IMR-90 (cell line): ENCODE results near the gene STEEP1. TPM values are rescaled to one million over a fixed set of nuclear protein-coding genes. Genes with fewer than 3 reads are reported as not detected.
A peak's percentile ranks its signal among the peaks of the same experiment; 100 is the strongest.

ENCODE experiments used
- ATAC-seq: fragments of 200-7000 bp; cut with Tn5 transposase; 2 replicates; pipeline ENCODE4 v1.9.1; 2020; ENCODE audit warnings: low read depth, mild to moderate bottlenecking, moderate library complexity
- BruUV-seq: library from RNA; stranded (reverse); fragments of 400-500 nt; replicated peaks from 2 replicates; lab custom pipeline; 2021; lab: Mats Ljungman, UMichigan
- CTCF ChIA-PET: fragments of 300-600 bp; formaldehyde crosslinking; extraction: SDS; loops from one replicate; lab custom pipeline; 2021; ENCODE audit warnings: antibody characterized with exemption; lab: Yijun Ruan, JAX
- POLR2A ChIA-PET: fragments of 300-600 bp; sonication (Branson Sonifier 250); formaldehyde crosslinking; loops from one replicate; lab custom pipeline; 2022; ENCODE audit warnings: antibody characterized with exemption; ENCODE audit not compliant: unreplicated experiment; lab: Charles Lee
- DNase-seq: peaks from one replicate; pipeline ENCODE4 v3.0.0; 2013
- H2AFZ ChIP-seq: replicated peaks from 2 replicates; pipeline ENCODE3; 2013; ENCODE audit warnings: low read length, mild to moderate bottlenecking; ENCODE audit not compliant: poor library complexity
- H2AK5ac ChIP-seq: 2 replicates; pipeline ENCODE4 v1.6.1; 2013; ENCODE audit warnings: low read depth, low read length, inconsistent platforms
- H2AK9ac ChIP-seq: replicated peaks from 2 replicates; pipeline ENCODE3; 2013; ENCODE audit warnings: mild to moderate bottlenecking, low read depth, low read length, moderate library complexity; ENCODE audit not compliant: poor library complexity
- H2BK120ac ChIP-seq: 2 replicates; pipeline ENCODE4 v1.6.1; 2013; ENCODE audit warnings: low read depth, low read length, inconsistent platforms
- H2BK15ac ChIP-seq: 3 replicates; pipeline ENCODE4 v1.6.1; 2013; ENCODE audit warnings: low read depth, low read length, inconsistent platforms
- H2BK20ac ChIP-seq: 2 replicates; pipeline ENCODE4 v1.6.1; 2013; ENCODE audit warnings: low read depth, mild to moderate bottlenecking, inconsistent platforms, low read length, moderate library complexity
- H2BK5ac ChIP-seq: 2 replicates; pipeline ENCODE4 v1.6.1; 2013; ENCODE audit warnings: mild to moderate bottlenecking, low read depth, low read length, inconsistent platforms; ENCODE audit not compliant: poor library complexity, severe bottlenecking
- H3K14ac ChIP-seq: replicated peaks from 2 replicates; pipeline ENCODE4 v1.6.1; 2013; ENCODE audit warnings: low read depth, low read length, inconsistent platforms
- H3K18ac ChIP-seq: 2 replicates; pipeline ENCODE4 v1.6.1; 2013; ENCODE audit warnings: low read depth, low read length, control low read depth
- H3K23ac ChIP-seq: 2 replicates; pipeline ENCODE4 v1.6.1; 2013; ENCODE audit warnings: low read depth, low read length, inconsistent platforms
- H3K27ac ChIP-seq: 2 replicates; pipeline ENCODE4 v1.5.1; 2013; ENCODE audit warnings: mild to moderate bottlenecking, control low read depth, low read length; ENCODE audit not compliant: insufficient read depth
- H3K27me3 ChIP-seq: 2 replicates; pipeline ENCODE4 v1.6.1; 2013; ENCODE audit warnings: low read length; ENCODE audit not compliant: control insufficient read depth, insufficient read depth
- H3K36me3 ChIP-seq: 2 replicates; pipeline ENCODE4 v1.6.1; 2013; ENCODE audit warnings: low read length, mixed read lengths; ENCODE audit not compliant: control insufficient read depth, insufficient read depth
- H3K4ac ChIP-seq: 2 replicates; pipeline ENCODE4 v1.6.1; 2013; ENCODE audit warnings: low read depth, low read length, inconsistent platforms
- H3K4me1 ChIP-seq: 2 replicates; pipeline ENCODE4 v1.6.1; 2013; ENCODE audit warnings: low read length, mixed read lengths; ENCODE audit not compliant: control insufficient read depth, insufficient read depth
- H3K4me2 ChIP-seq: 2 replicates; pipeline ENCODE4 v1.6.1; 2013; ENCODE audit warnings: low read depth, mild to moderate bottlenecking, control low read depth, low read length, moderate library complexity
- H3K4me3 ChIP-seq: 2 replicates; pipeline ENCODE4 v1.5.1; 2013; ENCODE audit warnings: low read depth, mild to moderate bottlenecking, control low read depth, low read length, moderate library complexity; ENCODE audit not compliant: insufficient read depth
- H3K56ac ChIP-seq: 2 replicates; pipeline ENCODE4 v1.6.1; 2013; ENCODE audit warnings: low read length, inconsistent platforms; ENCODE audit not compliant: insufficient read depth; ENCODE audit errors: extremely low read depth
- H3K79me1 ChIP-seq, 2 experiments: 2 replicates each; pipeline ENCODE4 v1.6.1; 2013; ENCODE audit warnings: low read length in 2 of 2, inconsistent platforms in 1 of 2, low read depth in 1 of 2
- H3K9ac ChIP-seq: 2 replicates; pipeline ENCODE4 v1.6.1; 2013; ENCODE audit warnings: low read depth, low read length, control low read depth
- H3K9me1 ChIP-seq: 2 replicates; pipeline ENCODE4 v1.6.1; 2013; ENCODE audit warnings: low read length, inconsistent platforms; ENCODE audit not compliant: insufficient read depth
- H3K9me3 ChIP-seq: 2 replicates; pipeline ENCODE4 v1.6.1; 2013; ENCODE audit warnings: low read length; ENCODE audit not compliant: control insufficient read depth, insufficient read depth
- H4K20me1 ChIP-seq: 2 replicates; pipeline ENCODE4 v1.6.1; 2013; ENCODE audit warnings: low read length, inconsistent platforms; ENCODE audit not compliant: insufficient read depth
- H4K5ac ChIP-seq: 2 replicates; pipeline ENCODE4 v1.6.1; 2013; ENCODE audit warnings: mild to moderate bottlenecking, low read depth, low read length, control low read depth
- H4K8ac ChIP-seq, 2 experiments: 2 replicates each; pipeline ENCODE4 v1.6.1; 2013; ENCODE audit warnings: low read depth in 2 of 2, low read length in 2 of 2, control low read depth in 1 of 2, inconsistent platforms in 1 of 2
- H4K91ac ChIP-seq: 2 replicates; pipeline ENCODE4 v1.6.1; 2013; ENCODE audit warnings: low read depth, low read length, inconsistent platforms; ENCODE audit not compliant: insufficient read depth
- BHLHE40 ChIP-seq: fragments of 150-350 bp; IDR thresholded peaks from 2 replicates; pipeline ENCODE4 v1.6.1; 2016; ENCODE audit warnings: mild to moderate bottlenecking, low read depth, low read length
- CEBPB ChIP-seq: IDR thresholded peaks from 2 replicates; pipeline ENCODE4 v1.6.1; 2012; ENCODE audit warnings: low read depth, low read length, improper control_type of control experiment
- CHD1 ChIP-seq: IDR thresholded peaks from 2 replicates; pipeline ENCODE4 v1.6.1; 2012; ENCODE audit warnings: low read depth, low read length, improper control_type of control experiment
- FOS ChIP-seq: fragments of 150-350 bp; IDR thresholded peaks from 2 replicates; pipeline ENCODE4 v1.6.1; 2016; ENCODE audit warnings: low read depth, low read length
- MAZ ChIP-seq: IDR thresholded peaks from 2 replicates; pipeline ENCODE4 v1.6.1; 2012; ENCODE audit warnings: low read depth, mild to moderate bottlenecking, low read length, improper control_type of control experiment, moderate library complexity, borderline replicate concordance
- SMC3 ChIP-seq: fragments of 150-350 bp; IDR thresholded peaks from 2 replicates; pipeline ENCODE4 v1.6.1; 2016; ENCODE audit warnings: low read depth, mild to moderate bottlenecking, antibody characterized with exemption, low read length, moderate library complexity
- WGBS, 2 experiments: methylation state at CpG; one replicate each; pipeline versions ENCODE4 v1.1.5 to v1.1.7; 2013; ENCODE audit warnings: missing lambda C conversion rate in 2 of 2; ENCODE audit not compliant: insufficient read length in 1 of 2; ENCODE audit errors: extremely low coverage in 2 of 2; 5-methylcytosine and 5-hydroxymethylcytosine counted together
- dilution Hi-C: fragments of 300-500 bp; cut with HindIII; formaldehyde crosslinking; loops from one replicate; pipeline ENCODE4 v1.14.3; 2018; ENCODE audit warnings: low sequenced_read_pairs; ENCODE audit not compliant: unreplicated experiment
- in situ Hi-C: fragments of 300-500 bp; cut with MboI; formaldehyde crosslinking; loops from 3 replicates; pipeline ENCODE4 v1.14.3; 2019; ENCODE audit warnings: low sequenced_read_pairs, inconsistent platforms, mixed read lengths
- intact Hi-C: fragments of 100-400 bp; cut with micrococcal nuclease; formaldehyde crosslinking; loops from 2 replicates; pipeline ENCODE4 v1.10.0; 2022
- polyA plus RNA-seq, 3 experiments: library from polyadenylated mRNA; depleted of rRNA; stranded (reverse); fragments of >200 nt; gene quantifications; 2 replicates each; pipeline ENCODE4 v1.2.3, GENCODE V29; 2012; ENCODE audit warnings: low replicate concordance in 1 of 3
- total RNA-seq: library from RNA; depleted of rRNA; stranded (reverse); fragments of >200 nt; gene quantifications from 2 replicates; pipeline ENCODE4 v1.2.3, GENCODE V29; 2012

STEEP1 gene
- total and polyA plus RNA-seq, 2 of the 4 experiments (the other 2 are of a cell fraction): 16.7 to 33.2 TPM

GRCh38 chrX:119552508-119552907, 12.7 kb downstream of the STEEP1 start:
- Histone ChIP-seq H3K56ac (no peak overlapping the region), H3K9ac (no peak overlapping the region), H3K4ac (no peak overlapping the region), H3K18ac (peak overlapping the region; percentile 29; the same call in 1 of the 2 replicates), H2AFZ (no peak overlapping the region), H2BK5ac (no peak overlapping the region), H4K5ac (no peak overlapping the region), H4K91ac (no peak overlapping the region), H3K4me3 (no peak overlapping the region), H2BK20ac (no peak overlapping the region), H2BK120ac (no peak overlapping the region), H3K4me1 (peaks cover 2% of the 10 kb centered on the region; the same call in 1 of the 2 replicates), H4K20me1 (no peaks in the 10 kb centered on the region), H3K36me3 (peaks cover 7% of the 10 kb centered on the region; the same call in 1 of the 2 replicates), H2AK5ac (no peak overlapping the region), H3K9me1 (no peaks in the 10 kb centered on the region), H2AK9ac (no peak overlapping the region), H2BK15ac (no peak overlapping the region), H3K4me2 (0 out of 2 replicates have a peak overlapping the region, but pooled peaks have one; percentile 22), H3K9me3 (no peaks in the 10 kb centered on the region), H4K8ac (no peak overlapping the region), H3K27ac (no peak overlapping the region), H3K23ac (no peak overlapping the region), H3K79me1 (peaks cover 0 to 3% of the 10 kb centered on the region in 2 experiments; a peak in 2 of 4 replicates), H3K14ac (no peak overlapping the region), H3K27me3 (no peaks in the 10 kb centered on the region)
- in situ Hi-C loops (no loop called here), dilution Hi-C loops (no loop called here), intact Hi-C loops (no loop called here)
- peak; percentile 82 for ATAC-seq
- no CpG with 5 or more reads among the region's 3 CpGs for WGBS, 2 experiments
- ChIA-PET POLR2A (no interaction called here), CTCF (no interaction called here)
- BruUV-seq: no TSS peak
- peak; percentile 54 for DNase-seq
- no peak for TF ChIP-seq CHD1
- no peak for TF ChIP-seq SMC3
- TF ChIP-seq MAZ: no peak
- TF ChIP-seq BHLHE40: no peak
- peak; percentile 51; the same call in 1 of the 2 replicates for TF ChIP-seq CEBPB
- TF ChIP-seq FOS: no peak
